HG03196 (cell line): ENCODE data around the gene TM9SF1.

Experiments
- ATAC-seq: cut with Tn5 transposase; IDR thresholded peaks from one replicate; pipeline ENCODE4 v1.9.1; 2021; ENCODE audit not compliant: unreplicated experiment

Gene TM9SF1

GRCh38 chr14:24156840-24157239 is 38.4 kb downstream of the TM9SF1 start:
- no peak for ATAC-seq

GRCh38 chr14:24155100-24155499 is 40.1 kb downstream of the TM9SF1 start:
- ATAC-seq: no peak

- no peak for ATAC-seq
These were observed 43.7 kb downstream of the TM9SF1 start for GRCh38 chr14:24151404-24152080.

GRCh38 chr14:24150993-24151392 is 44.2 kb downstream of the TM9SF1 start:
- no peak for ATAC-seq

GRCh38 chr14:24150567-24150966 is 44.7 kb downstream of the TM9SF1 start:
- no peak for ATAC-seq

- ATAC-seq: no peak
These were observed 45.2 kb downstream of the TM9SF1 start for GRCh38 chr14:24150061-24150460.

- ATAC-seq: no peak
These were observed 45.8 kb downstream of the TM9SF1 start for GRCh38 chr14:24149302-24149969.

GRCh38 chr14:24147761-24148428 is 47.3 kb downstream of the TM9SF1 start:
- no peak for ATAC-seq

- peak; percentile 73 for ATAC-seq
These were observed 48.1 kb downstream of the TM9SF1 start, which contains the start of gene RNF31 for GRCh38 chr14:24146978-24147760. Gene RNF31, plus strand, starts transcription at chr14:24147498. Its CDS starts 201 bp downstream, at chr14:24147699.

GRCh38 chr14:24146453-24146977 is 48.7 kb downstream of the TM9SF1 start, which contains the start of gene PSME2:
Gene PSME2, minus strand, starts transcription at chr14:24146610. Its CDS starts 29 bp downstream, at chr14:24146581.
- peak; percentile 64 for ATAC-seq

GRCh38 chr14:24145690-24146452 is 49.4 kb downstream of the TM9SF1 start:
- ATAC-seq: no peak

- ATAC-seq: no peak
These were observed 50.0 kb downstream of the TM9SF1 start for GRCh38 chr14:24145219-24145618.

GRCh38 chr14:24144451-24144850 is 50.8 kb downstream of the TM9SF1 start:
- no peak for ATAC-seq

- no peak for ATAC-seq
These were observed 51.7 kb downstream of the TM9SF1 start for GRCh38 chr14:24143511-24143910.

- ATAC-seq: peak; percentile 81
These were observed 54.0 kb downstream of the TM9SF1 start, which contains the start of gene EMC9 for GRCh38 chr14:24141097-24141880. Gene EMC9, minus strand, starts transcription at chr14:24141591. Its CDS starts 287 bp downstream, at chr14:24141304.

- no peak for ATAC-seq
These were observed 55.8 kb downstream of the TM9SF1 start for GRCh38 chr14:24139272-24139934.
